Epidermal melanocyte (primary cell): ENCODE results near the gene KCTD3.

ENCODE experiments used
- DNase-seq: peaks from one replicate; pipeline ENCODE4 v3.0.0; 2011; ENCODE audit warnings: low spot score; ENCODE audit not compliant: insufficient read length

Gene KCTD3

DNA sequence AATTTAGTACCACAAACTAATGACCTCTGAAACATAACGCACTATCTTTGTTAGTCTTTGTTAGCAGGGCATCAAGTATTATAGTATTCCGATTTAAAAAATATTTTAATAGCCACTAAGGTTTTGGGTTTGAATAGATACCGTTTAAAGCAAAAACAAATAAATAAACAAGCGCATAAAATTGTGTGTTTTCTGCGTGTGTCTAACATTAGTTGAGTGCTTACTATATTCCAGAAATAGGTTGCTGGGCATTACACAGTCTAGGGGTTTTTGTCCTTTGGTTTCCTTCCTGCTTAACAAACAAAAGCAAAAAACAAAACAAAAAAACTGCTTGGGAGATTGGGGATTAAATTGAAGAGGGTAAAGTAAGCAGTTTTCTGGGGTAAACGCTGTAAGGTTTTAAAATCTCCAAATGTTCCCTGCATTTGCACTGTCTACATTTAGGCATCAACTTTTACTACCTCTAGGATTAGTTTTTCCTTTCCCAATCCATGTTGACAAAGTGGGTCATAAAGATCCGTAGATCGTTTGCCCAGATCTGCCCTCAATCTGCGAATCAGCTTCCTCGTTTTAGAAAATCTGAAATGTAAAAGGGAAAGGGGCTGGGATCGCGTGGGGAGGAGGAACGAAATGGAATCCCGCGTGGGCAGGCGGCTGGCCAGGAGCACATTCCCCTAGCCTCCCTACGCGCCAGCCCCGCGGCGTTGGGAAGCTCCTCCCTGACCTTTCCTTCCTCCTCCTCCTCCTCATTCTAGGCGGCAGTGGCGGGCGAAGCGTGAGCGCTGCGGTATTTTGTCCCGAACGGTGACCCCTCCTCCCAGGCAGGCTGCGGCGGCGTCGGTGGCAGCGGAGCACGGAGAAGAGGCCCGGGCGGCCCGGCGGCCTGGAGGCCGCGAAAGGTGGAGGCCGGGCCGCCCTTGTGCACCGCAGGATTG is at the start of gene KCTD3:
TSS of gene KCTD3 (plus strand) at position 749 of the 935 bp plus-strand sequence. CDS start 382 bp downstream, outside the sequence.
- DNase-seq: peak; percentile 59

DNA sequence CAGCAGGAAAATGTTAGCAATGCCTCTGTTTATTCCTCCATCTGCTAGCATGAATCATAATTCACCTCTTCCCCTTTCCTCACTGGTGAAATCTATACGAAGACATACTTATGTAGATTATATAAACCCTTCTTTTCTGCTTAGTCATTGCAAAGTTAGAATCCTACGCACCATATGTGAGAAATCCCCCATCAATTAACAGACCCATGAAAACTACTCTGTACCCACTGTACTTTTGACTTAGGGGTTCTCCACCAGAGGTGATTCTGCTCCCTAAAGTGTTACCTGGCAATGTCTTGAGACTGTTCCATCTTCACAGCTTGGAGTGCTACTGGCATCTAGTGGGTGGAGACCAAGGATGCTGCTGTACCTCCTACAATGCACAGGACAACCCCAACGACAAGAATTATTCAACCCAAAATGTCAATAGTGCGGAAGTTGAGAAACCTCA is 49.6 kb upstream of the KCTD3 start:
- no peak for DNase-seq

DNA sequence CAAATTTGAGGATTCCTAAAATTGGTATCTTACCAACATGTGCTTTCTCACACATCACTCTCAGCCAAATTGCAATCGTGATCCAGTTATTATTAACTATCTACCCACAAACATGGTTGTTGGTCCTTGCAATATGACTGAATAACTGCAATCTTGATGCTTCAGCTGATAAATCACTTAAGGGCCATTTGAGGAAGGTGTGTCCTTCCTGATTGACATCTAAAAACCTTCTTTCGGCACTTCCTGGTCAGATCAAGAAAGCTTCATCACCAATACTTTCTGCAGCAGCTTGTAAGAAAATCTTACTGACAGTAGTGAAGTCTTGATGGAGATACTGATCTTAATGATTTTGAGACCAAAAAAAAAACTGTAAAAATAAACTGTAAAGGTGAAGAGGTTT is 48.5 kb upstream of the KCTD3 start:
- no peak for DNase-seq

DNA sequence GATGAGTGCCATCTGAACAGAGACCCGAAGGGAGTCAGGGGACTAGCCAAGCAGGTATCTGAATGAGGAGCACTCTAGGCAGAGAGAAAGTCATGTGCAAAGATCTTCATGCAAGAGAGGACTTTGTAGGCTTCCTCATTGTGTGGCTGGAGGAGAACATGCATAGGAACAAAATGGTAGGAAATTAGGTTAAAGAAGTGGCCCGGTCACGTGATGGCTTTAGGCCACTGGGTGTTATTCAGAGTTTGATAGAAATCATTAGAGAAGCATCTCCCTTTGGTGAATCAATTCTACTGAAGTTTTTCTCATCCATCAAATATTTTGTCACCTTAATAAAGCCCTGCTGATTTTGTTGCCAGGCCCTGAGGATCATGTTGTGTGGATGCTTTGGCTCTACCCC is 45.8 kb upstream of the KCTD3 start:
- no peak for DNase-seq

DNA sequence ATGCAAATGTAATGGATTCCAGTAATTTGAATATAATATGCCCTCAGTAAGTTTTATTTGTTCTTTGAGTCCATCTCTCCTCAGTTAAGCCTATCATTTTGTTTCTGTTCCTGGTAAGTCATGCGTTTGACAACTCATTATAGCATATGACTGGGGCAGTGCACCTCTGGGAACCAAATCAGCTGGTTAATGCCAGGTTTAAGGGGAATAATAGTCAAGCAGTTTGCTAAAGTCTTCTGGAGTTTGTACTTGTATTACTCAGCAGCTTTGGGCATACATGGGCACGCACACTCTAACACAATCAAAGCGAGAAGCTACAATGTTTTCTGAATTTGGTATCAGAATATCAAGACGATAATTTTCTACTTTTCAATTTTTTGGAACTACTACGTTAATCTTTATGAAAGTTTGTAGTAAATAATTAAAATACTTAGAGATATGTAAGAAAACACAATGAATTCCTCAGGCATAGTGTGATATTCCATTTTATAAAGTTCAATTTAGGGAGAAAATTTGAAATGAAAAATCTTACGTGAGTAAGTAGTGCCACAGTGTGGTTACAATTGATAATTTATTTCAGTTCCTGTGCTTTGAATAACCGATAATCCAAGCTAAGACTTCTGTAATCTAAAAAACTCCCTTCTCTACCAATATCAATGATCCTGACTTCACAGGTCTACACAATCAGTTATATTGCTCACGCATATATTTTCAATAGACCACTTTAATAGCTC is 43.8 kb upstream of the KCTD3 start:
- DNase-seq: no peak

DNA sequence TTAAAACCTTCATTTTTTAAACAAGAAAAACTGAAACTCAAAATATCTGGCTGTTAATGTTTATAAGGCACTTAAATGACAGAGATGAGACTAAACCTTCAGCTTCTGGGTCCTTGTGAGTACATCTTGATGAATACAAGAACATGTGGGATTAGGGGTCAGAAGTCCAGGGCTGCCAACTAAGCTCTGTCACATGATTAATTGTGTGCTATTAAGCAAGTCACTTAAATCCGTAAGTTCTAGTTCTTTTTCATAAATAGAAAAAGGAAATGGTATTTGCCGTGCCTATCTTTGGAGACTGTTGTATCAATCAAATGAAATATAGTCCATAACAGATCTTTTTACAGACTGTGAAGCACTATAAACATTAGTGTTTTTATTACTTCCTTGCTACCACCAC is 43.2 kb upstream of the KCTD3 start:
- DNase-seq: no peak

DNA sequence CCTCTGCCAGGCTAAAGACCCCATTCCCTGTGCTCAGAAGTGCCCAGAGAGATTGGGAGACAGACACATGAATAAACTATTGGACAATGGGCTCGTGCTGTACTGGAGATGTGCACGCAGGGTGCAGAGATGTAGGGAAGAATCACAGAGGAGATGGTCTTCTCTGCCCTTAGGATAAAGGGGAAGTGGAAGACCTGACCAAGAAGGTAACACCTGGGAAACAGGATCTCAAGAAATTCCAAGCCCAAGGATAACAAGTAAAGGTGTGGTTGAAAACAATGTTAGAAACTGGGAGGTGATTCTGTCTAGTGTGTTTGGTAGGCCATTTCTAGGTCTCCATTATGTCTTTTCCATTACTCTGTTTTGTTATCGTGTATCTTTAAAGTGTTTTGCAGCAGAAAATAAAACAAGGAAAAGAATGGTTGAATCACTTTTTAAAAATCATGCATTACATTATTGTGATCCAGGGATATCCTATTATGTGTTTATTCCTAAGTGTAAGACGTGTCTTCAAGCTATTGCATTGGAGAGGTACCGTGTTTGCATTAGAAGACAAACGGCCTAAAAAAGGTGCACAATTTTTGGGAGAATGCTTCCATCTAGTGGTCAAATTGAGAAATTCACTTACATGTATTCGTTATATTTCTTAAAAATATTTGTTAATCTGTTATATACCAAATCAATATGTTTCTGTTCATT is 40.8 kb upstream of the KCTD3 start:
- DNase-seq: no peak

DNA sequence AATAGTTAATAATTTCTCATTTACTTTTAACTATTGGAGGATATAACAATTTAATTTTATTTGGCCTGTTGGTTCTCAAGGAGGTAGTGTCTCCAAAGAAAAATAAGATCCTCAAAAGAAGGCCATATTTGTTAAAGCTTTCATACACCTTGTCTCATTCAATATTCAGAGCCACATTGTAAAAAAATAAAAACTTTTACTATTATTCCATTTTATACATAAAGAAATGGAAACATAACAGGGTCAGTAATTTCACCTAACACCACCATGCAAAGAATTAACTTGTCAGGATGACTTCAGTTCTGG is 40.3 kb upstream of the KCTD3 start:
- no peak for DNase-seq

DNA sequence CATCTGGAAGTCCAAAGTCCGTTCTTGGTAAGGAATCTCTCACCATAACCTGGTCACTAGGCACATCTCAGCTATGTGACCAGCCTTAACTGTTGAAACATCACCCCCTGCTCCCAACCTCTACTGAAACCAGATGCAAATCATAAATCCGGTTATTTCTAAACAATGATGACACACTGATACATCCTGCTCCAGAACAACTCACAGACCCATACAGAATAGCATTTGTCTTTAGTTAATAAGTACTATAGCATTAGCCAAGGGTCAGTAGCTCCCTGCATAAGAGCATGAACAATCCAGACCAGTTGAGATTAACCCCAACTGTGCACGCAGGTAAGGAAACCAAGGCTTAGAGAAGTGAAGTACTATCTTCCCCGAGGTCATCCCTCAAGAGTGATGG is 38.0 kb upstream of the KCTD3 start:
- DNase-seq: no peak

DNA sequence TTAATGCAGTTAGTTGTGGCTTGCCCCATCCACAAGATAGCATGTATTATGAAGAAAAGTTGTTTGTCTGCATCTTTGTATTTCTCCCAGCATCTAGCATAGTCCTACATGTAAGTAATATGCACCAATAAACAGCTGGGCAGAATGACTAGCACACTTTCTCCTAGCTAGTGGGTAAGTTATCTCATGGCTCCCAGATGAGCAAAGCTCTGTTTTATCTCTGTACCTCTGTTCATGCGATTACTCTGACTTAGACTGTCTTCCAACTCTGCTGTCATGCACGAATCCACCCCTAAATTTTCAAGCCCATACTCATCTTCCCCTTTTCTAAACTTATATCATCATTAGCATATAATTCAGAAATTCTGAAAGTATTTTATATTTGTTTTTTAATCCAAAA is 37.5 kb upstream of the KCTD3 start:
- no peak for DNase-seq

DNA sequence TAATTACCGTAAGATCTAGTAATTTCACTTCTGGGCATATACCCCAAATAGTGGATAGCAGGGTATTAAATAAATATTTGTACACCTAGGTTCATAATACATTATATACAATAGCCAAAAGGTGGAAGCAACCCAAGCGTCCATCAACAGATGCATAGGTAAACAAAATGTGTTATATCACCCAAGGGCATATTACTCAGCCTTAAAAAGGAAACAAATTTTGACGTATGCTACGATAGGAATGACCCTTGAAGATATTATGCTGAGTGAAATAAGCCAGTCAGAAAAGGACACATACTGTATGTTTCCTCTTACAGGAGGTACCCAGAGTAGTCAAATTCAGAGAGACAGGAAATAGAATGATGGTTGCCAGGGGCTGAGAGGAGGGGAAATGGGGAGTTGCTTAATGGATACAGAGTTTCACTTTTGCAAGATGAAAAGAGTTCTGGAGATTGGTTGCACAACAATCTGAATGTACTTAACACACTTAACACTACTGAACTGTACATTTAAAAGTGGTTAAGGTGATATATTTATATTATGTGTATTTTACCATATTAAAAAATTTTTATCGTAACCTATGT is 36.6 kb upstream of the KCTD3 start:
- DNase-seq: no peak

DNA sequence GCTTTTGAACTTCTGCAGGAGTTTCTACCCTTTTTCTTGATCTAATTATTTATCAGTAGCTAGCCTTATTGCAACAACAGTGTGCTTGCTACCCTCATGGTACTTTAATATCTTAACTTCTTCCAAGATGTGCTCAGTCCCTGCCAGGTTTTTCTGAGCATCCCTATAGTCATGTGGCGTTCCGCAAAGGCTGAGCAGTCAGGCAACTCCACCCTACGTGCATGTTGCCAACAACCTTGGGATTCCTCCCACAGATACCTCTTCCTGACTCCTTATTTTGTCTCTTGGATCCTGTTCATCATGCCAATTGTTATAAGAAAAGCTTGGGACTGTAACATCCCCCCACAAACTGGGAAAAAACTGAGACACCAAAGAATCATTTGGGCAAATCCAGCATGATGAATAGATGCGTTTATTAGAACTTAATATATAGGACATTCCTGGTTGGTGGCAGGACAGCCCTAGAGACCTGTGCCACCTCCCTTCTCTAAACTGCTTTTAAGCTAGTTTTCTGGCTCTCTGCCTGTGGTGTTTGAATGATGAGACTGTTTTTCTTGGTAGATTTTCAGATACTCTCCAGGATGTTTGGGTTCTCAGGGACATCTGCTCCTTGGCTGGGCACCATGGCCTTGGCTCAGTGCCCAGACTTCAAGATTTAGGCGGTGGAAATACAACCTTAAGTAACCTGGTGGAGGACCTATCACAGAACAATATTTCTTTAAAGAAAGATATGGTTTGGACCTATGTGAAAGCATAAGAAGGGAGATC is 27.1 kb upstream of the KCTD3 start:
- DNase-seq: no peak

DNA sequence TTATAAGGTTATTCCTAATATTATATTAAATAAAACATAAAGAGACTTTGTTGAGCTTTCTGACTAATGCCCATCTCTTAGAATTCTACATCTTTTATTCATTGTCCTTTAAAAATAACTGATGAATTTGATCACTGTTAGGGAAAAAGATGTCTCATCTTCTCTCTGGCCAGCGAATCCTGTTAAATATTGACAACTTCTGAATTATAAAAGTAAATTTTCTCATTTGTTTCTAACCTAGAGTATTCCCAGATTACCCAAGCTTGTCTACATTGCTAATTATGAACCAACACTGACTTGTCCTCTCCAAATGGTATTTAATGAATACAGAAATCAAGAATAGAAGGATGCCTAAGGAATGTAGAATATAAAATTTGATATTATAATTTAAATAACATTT is 24.8 kb upstream of the KCTD3 start:
- no peak for DNase-seq

DNA sequence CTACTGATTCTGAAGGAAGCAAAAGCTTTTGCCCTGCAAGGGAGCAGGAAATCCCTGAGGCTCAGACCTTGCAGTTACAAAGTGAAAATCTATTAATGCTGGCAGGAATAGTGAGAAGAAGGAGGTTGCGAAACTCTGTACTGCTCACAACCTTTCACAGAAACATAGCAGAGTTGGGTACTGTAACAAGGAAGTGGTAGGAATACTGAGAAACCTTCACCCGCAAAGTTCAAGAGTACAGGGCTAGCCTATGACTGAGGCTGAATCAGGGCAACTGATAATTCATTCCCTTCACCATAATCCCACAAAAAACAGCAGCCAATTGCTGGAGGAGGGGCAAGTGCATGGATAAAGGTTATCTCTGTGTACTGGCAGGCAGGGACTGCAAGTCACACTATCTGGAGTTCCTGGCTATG is 23.9 kb upstream of the KCTD3 start:
- DNase-seq: no peak

DNA sequence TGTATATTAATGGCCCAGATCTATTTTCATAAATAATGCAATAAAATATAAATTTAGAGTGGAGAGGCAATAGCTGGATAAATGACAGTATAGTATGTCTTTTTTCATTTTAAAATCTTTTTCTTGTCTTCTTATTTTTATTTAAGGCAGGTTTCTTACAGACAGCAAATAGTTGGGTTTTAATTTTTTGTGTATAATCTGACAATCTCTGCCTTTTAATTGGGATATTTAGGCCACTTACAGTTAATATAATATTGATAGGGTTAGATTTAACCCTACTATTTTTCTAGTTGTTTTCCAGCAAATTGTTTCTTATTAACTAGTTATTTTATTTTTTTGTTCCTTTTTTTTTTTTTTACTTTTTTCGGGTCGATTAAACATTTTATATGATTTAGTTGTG is 23.3 kb upstream of the KCTD3 start:
- DNase-seq: no peak

DNA sequence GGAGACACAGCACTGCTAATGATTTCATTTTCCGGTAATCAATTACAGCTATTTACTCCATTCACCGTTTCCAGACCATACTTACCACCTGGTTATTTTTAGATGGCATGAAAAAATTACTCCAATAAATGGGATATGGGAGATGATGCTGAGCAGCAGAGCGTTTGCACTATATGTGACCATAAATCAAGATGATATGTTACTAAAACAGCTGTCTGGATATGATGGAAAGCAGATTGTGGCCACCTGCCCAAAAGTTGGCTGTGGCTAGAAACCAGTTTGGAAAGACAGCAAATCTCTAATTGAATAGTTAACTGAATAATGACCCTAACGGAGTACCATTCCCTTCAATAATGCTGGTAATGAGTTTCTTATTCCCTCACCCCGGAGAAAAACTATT is 22.5 kb upstream of the KCTD3 start:
- DNase-seq: no peak

DNA sequence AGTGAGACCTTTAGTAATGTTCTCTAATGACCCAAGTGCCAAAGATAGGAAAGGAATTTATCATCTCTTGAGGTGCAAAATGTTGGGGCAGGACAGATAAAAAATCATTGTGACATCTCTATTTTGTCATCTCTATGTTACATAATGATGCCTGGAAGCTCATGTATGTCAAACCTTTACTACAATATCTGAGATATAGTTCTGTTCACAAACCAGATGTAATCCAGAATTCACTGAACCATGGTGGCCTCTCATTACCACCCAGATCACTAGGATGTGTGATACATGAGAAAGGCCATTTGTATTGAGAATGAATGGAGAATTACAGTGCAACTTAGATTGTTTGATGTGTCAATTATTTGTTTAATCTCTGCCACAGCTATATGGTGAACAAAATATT is 22.0 kb upstream of the KCTD3 start:
- no peak for DNase-seq

DNA sequence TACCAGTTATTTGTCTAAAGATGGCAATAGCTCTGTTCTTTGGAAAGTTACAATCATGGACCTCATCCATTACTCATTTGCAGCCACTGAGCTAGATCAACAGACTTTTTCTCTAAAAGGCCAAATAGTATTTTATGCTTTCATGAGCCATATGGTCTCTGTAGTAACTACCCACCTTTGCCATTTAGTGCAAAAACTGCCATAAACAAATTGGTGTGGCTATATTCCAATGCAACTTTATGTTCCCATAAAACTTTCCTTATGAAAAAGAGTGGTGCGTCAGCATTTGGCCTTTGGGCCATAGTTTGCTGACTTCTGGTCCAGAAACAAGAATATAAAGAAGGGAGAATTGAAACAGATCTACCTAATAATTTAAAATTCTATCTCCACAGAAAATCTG is 20.1 kb upstream of the KCTD3 start:
- DNase-seq: no peak

DNA sequence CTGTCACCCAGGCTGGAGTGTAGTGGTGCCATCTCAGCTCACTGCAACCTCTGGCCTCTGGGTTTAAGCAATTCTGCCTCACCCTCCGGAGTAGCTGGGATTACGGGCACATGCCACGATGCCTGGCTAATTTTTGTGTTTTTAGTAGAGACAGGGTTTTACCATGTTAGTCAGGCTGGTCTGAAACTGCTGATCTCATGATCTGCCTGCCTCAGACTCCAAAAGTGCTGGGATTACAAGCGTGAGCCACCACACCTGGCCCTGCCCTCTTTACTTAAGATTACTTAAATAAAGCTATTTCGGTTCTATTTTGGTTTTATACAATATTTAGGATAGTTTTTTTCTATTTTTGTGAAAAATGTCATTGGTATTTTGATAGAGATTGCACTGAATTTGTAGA is 15.3 kb upstream of the KCTD3 start:
- no peak for DNase-seq

DNA sequence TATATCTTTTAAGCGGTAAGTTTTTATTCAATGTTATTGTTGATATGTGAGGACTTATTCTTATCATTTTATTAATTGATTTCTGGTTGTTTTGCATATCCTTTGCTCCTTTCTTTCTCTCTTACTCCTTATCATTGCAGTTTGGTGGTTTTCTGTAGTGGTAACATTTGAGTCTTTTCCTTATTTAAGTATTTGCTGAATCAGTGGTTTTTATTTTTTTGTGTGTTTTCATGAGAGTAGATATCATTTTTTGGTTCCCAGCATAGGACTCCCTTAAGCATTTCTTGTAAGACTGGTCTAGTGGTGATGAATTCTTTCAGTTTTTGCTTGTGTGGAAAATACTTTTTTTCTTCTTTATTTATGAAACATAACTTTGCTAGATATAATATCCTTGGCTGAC is 12.2 kb upstream of the KCTD3 start:
- DNase-seq: no peak

DNA sequence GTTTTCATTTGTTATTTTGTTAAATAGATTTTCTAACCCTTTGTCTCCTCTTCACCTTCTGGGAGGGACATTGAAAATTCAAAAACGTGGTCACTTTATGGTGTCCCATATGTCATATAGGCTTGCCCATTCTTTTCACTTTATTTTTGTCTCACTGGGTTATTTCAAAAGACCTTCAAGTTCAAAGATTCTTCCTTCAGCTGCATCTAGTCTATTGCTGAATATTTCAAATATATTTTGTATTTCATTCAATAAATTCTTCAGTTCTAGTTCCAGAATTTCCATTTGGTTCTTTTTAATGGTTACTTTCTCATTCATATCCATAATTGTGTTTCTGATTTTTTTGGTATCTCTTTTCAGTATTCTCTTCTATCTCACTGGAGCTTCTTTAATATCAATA is 11.6 kb upstream of the KCTD3 start:
- DNase-seq: no peak
